EL (cell line): ENCODE data around the gene LMO2.

ENCODE experiments used
- DNase-seq: peaks from one replicate; pipeline ENCODE4 v3.0.0-alpha.2; 2016

The LMO2 gene

DNA sequence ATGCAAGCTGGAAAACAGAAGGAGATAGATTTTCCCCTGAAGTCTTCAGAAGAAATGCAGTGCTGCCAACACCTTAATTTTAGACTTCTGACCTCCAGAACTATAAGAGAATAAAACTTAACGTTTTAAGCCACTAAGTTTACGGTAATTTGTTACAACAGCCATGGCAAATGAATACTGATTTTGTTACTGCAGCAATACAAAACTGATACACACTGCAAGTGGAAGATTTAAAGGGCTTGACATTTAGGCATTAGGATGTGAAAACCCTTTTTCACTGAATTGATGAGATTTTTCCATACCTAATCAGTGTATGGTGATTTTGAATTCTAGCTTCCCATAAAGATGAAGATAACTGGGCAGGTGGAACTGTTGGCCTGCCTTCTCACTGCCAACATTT is 22.1 kb upstream of the LMO2 start:
- no peak for DNase-seq

DNA sequence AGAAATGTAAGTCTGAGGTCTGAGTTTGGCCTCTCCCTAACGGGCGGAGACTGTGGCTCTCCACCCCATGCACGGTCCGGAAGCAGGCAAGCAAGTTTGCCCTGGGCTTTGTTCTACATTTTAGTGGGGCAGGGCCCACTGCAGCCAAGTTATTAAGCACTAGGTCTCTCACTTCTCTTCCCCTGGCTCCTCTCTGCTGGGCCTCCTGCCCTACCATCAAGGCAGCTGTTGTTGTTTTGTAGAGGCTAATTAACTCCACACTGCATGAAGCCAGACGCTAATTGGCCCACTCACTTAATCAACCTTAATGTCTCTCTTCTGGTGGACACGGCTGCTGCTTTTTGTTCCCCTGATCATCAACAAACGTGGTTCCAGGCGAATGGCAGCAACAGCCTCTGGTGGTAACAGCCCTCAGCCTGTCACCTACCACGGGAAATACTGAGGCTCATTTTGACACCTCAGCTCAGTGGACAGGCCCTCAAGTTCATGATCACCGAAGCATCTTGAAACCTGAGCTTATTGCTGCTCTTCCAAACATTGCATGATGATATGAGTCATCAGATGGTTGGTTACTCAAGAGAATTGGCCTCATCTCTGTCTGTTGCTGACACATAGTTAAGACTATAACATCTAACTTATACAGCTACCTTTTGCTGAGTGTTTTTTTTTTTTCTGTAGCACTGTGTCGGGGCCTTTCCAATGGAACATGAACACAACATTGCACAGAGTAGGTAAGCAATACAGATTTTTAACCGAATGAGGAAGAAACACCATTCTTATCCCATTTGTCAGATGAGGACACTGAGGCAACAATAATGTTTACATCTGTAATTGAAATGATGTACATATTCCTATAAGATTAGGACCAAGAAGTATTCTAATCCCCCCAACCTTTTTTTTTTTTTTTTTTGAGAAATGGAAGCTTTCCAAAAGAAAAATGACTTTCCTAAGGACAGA is 20.8 kb upstream of the LMO2 start:
- peak; percentile 77 for DNase-seq

DNA sequence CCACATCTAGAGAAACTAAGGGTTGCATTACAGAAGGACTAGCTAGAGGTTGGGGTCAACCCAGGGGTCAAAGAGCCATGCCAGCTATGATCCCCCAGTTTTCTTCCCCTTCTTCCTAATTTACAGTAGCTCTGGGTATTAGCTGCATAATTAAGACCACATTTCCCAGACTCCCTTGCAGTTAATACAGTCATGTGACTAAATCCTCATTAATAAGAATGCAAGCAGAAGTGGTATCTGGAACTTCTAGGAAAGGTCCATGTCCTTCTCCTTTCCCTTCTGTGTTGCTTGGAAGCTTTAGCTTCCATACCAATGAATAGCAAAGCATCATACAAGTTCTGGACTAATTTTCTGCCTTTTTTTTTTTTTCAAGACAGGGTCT is 19.1 kb upstream of the LMO2 start:
- no peak for DNase-seq

DNA sequence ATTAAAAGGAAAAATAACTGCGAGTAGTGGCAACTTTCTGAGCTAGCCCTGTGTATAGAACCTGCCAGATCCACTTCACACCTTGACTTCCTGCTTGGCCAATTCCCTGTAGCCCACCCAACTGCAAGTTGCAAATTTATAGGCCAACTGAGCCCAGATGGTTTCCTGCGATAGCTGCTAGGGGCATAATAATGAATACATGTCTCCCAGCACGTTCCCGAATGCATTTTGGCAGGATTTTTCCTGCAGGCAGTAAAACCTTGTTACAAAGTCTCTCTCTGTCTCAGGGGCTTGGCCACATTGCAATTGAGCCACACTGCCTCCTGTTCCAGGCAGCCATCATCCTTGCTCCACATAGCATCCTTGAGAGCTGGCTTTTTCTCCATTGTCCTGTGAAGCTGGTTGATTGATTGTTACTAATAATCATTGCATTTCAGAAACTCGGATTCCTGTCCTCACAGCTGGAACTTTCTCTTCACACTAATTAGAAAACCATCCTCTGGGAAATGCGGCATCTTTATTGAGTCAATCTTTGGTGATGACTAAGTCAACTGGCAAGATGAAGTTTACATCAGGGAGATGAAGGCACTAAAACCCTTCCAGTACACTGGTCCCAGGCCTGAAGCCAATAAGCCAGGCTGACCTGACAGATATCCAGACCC is 18.6 kb upstream of the LMO2 start:
- peak; percentile 39 for DNase-seq

DNA sequence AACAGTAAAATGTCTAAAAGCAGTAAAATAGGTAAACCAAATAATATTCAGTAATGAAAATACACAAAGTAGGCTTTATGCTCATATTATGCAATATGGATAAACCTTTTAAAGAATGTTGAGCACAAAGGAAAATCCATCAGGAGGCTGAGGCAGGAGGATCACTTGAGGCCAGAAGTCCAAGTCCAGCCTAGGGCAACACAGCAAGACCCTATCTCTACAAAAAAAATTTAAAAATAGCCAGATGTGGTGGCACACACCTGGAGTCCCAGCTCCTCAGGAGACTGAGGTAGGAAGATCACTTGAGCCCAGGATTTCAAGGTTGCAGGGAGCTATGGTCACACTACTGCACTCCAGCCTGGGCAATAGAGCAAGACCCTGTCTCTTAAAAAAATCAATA is 17.7 kb upstream of the LMO2 start:
- no peak for DNase-seq

DNA sequence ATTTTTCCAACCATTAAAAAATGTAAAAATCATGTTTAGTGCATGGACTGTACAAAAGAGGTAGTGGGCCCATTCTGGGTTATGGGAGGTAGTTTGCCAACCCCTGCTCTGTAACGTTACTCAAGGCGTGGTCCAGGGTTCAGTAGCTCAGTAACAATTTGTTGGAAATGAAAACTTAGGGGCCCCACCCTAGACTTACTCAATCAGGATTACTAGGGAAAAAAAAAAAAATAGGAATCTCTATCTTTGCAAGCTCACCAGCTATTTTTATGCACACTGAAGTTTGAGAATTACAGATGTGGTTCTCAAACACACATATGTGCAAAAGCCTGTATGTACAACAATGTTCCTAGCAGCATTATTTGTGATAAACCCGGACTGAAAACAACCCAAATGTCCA is 17.3 kb upstream of the LMO2 start:
- no peak for DNase-seq

DNA sequence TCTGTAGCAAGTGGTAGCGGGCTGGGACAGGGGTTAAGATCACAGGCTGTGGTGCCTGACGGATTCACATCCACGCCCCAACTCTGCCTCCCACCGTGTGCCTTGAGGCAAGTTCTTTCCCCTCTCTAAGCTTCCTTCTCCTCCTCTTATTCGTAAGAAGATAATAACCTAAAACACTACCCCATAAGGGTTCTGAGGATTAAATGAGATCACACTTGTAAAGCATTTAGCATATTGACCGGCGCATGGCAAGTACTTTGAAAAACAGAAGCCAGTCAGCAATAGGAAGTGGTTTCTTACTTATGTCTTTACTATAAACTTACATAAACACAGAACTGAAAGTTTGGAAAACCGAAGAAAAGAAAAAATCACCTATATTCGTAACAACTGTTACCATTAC is 15.5 kb upstream of the LMO2 start:
- no peak for DNase-seq

DNA sequence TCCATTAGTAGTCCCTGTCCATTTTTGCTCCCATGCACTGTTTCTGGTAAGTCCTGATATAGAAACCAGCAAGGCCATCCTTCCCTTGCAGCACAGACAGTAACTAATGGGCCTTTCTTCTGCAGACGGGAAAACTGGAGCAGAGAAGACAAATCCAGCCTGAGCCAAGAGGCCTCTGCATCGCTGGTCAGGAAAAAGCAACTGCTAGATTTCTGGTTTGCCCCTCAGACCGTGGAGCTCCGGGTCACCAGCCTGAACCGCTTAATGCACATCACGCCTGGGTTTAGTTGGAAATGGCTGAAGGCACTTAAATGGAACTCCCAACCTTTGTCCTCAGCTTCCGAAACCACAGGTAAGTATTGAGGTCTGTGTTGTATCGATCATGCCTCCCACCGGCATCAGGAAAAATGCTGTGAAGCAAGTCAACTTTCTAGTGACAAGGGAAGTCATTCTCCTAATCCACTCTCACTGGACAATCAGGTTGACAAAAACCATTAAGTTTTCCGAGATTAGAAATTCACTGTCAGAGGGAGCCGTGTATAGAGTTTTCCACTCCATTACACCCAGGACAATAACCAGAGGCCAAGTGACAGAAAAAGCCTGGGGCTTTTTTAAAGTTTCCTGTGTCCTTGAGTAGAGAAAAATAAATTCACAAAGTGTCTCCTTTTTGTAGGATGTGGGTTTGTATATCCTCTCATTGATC is 14.8 kb upstream of the LMO2 start:
- no peak for DNase-seq

DNA sequence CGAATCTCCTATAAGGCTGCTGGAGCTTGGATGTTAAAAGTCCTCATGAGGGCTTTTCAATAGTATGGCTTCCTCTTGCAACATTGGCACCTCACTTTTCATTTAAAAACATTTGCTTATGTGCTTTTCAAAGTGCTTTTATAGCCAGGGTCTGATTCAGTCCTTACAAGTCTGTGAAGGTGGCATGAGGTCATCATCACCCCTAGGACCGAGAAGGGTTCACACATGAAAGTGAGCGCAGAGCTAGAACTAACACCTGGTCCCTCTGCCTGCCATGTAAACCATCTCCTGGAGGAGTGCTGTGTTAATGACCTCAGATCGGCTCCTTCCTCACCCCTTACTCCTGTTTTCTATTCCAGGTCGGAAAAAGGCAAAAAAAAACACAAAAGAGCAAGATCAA is 12.2 kb upstream of the LMO2 start:
- DNase-seq = no peak

DNA sequence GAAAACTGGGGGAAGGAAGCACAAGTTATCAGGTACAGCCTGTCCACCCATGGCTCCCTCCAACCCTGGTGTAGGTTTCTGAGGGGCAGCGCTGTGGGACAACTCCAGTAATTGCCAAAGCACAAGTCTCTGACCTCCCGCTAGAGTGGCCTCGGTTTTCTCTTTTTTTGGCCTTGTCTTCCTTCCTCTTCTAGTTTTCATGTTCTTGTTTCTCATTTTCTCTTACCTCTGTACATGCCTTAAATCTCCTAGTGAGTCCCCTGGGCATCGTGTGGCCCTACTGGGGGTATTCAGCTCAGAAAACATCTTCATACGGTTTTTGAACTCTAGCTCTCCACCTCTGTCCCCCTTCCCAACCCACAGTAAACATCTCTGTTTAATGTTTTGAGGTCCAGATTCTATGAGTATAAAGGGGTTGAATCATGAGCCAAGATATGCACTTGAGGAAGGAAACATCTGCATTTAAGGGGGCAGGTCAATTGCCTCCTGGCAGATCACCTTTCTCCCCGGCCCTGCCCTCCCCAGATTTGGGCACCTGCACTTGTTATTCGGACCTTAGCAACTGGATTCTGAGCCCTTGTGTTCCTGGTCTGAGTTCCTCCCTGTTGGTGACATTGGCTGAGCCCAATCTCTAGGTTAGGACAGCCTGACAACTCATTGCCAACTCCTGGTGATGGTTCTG is 8.4 kb upstream of the LMO2 start:
- no peak for DNase-seq

DNA sequence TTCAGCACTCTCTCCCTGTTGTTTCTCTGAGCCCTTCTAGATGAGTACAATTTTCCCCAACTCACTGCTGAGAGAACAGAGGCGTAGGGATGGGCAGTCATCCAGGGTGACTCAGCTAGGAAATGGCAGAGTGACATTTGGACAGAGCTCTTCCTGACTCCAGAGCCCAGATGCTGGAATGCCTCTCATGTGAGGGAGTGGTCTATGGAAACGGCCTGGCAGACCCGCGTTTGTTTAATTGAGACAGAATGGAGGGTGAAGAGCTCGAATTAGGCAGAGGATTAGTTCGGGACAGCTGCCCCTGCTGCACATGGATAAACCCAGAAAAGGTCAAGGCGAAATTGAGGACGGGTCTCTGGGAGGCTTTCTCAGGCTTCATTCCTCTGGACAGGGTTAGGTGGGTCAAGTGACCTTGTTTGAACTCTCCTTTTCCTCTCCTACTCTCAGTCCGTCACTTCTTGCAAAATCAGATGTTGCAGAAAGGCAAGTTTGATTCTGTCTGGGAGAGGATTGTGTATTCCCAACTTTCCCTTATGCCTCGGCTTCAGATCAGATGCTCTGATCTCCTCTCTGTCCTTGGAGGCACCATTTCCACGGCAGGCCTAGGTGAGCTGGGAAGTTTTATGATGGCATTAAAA is 7.6 kb upstream of the LMO2 start:
- peak; percentile 74 for DNase-seq

DNA sequence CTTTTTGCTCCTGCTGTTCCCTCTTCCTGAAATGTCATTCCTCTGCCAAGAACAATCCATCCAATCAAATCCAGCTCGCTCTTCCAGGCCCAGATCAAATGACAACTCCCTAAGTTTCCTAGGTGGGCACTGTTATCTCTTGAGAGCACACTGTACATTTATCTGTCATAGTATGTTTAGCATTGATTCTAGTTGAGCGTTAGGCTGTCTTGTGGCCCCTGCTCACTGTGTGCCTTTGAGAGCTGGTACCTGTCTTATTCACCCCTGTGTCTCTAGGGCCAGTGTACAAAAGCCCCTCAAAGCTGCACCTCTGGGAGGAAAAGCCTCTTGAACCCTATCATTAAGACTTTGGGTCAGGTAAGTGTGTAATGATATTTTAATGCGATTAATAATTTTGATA is 7.1 kb upstream of the LMO2 start:
- no peak for DNase-seq

DNA sequence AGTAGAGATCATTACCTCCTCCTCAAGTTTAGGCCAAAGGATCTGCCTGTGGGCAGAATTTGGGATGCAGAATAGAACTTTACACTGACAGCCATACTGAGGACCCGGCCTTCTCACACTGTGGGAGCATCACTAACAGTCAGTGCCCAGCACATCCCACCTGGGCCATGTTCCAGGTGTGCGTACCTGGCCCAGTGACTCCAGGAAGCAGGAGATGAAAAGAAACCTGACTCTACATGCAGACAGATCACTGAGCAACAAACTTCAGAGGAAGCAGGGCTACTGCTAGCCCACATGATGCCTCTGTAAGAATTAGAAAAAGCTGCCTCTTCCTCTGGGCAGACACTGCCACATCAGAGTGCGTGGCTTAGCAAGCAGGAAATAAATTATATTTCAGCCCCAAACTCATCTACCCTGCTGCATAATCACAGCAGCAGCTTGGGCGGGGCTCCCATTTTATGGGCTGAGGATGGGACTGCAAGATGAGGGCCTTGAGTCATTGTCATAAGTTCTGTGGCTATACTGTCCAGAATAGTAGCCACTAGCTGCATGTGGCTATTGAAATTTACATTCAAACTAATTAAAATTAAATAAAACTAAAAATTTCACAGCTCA is 6.0 kb upstream of the LMO2 start:
- DNase-seq = no peak

DNA sequence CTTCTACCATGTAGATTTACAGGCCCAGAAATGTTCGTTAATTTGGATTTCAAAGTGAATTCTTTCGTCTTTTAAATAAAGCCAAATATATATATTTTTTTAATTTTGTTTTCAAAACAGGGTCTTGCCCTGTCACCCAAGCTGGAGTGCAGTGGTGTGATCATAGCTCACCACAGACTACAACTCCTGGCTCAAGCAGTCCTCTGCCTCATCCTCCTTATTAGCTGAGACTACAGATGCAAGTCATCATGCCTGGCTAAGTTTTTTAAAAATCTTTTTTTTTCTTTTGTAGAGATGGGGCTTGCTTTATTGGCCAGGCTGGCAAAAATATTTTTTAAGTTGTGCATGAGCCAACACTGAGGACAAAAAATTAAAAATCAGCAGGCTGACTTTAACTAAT is 5.0 kb upstream of the LMO2 start:
- no peak for DNase-seq

DNA sequence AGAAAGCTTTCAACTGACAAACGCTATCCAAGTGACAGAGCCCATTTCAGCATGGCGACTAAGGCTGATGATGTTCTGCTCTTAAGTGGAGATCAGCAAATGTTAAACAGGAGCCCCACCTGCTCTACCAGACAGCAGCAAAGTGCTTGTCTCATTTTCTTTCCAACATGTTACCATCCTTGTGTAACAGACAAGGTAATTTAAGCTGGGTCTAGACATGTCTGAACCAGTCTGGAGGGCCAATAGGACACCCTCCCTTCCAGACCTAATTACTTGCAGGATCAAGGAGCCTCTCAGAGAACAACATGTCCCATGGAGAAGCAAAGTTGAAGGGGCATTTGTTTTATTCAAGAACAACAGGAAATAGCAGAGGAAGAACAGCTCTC is 3.9 kb upstream of the LMO2 start:
- DNase-seq = no peak

DNA sequence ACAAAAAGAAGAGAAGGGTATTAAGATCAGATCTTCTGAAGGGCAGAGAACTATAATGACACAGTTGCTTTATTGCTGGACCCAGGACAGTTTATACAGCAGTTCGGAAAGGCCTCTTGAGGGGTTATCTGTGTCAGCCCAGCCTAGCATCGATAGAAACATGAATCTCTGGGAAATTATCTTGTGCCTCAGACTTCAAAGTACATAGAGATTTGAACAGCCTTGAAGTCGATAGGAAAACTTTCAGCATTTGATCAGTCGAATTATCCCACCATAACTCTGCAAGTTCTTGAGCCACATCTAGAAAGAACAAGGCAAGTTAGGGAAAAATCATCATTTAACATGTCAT is 2.5 kb upstream of the LMO2 start:
- no peak for DNase-seq

DNA sequence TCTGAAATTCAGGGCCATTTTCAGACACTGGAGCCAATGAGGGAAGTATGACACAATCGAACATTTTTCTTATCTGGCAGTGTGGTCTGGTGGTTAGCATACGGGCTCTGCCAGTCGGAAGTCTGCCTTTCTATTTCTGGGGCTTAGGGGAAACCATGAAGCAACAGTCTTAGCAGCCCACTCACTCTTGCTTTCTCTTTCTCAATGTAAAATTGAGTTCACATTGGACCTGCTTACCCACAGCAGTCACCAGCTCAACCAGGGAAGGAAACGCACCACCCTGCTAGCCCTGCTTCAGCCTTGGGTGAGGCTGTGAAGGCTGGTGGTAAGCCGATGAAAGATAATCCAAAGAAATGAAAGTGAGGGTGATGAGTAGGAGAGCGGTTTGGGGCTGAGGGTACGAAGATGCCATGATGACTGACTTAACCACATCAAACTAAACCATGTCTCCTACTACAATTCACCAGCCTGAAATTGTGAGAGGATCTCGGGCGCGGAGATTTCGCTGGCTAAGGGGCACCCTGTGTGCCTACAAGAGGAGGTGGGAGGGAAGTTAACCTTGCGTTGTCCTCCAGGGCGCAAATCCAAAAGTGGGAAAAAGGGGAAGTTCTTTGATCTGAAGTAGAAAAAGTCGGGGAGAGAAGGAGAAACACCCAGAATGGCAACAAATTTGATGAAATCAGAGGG is 2.0 kb upstream of the LMO2 start:
- DNase-seq = no peak

DNA sequence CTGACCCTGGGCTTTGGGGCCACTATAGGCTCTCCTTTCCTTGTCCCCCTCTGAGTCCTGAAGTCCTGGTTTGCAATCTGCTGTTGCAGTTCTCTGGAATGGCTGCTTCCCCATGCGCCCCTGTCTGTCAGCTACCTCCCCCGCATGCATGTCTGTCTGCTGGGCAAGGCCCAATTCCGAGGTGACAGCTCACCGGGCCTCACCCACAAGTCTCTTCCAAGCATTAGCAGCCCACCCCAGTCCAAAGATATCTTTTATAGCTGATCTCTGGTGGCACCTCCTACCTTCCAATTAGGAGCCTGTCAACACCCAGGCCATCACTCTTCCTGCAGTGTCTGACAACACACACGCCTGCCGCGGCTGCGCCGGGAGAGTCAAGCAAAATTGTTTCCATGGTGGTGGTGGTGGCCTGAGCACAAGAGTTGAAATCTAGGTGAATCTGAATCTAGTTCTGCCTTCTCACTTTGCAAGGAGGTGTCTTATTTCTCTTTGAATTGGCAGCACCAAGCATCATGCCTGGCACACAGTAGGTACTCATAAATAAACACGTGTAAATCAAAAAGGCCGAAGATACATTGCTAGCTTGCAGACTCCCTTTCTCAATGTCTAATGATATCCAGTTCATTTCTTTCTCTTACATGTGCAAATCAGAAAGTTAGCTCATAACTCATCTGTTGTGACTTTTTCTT is 1.2 kb upstream of the LMO2 start:
- DNase-seq = no peak

DNA sequence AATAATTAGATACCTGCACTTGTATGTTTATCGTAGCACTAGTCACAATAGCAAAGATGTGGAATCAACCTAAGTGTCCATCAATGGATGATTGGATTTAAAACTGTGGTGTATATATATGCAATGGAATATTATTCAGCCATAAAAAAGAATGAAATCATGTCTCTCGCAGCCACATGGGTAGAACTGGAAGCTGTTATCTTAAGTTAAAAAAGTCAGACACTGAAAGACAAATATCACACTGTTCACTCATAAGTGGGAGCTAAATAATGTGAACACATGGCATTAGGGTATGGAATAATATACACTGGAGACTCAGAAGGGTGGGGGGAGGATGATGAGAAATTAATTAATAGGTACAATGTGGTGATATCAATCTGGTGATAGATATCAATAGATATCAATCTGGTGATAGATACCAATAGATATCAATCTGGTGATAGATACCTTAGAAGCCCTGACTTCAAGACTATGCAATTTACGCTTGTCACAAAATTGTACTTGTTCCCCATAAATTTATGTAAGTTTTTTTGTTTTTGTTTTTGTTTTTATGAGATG is 2.0 kb downstream of the LMO2 start:
- no peak for DNase-seq

DNA sequence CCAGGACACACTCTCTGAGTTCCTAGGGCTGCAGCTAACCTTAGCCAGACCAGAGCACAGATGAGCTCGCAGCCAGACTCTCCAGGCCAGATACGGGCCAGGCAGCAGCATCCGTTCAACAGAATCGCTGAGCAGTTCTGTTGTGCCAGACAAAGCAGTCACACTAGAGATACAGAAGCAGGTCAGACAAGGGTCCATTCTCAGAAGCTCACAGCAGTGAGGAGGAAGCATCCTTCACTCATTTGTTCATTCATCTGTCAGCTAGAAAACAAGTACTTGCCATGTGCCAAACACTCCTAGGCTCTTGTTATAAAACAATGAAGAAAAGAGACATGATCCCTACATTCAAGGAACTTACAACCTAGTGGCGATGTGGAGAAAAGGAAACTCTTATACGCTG is 2.6 kb downstream of the LMO2 start:
- DNase-seq = no peak

DNA sequence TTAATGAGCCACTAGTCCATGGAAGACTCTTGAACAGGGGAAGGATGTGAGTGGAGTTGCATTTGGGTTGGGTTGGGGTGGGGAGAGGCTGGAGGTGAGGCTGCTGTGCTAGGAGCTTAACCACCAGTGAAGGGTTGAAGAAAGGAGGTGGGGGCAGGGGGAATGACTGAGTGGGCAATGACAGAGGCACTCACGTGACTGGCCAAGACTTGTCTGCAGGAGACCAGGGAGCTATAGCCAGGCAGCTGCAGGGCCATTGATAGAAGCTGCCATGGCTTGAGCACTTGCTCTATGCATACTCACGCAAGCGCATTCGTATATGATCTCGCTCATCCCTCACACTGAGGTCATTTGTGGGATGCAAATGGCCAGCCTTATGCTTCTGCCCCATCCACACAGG is 4.0 kb downstream of the LMO2 start:
- DNase-seq = no peak
